NCI-H345 treated with DMSO at 0.1 percent for 48 hours (cell line): ENCODE data around the gene CBR4.
"Not testable (repeated sequence)": the region's sequence is repeated elsewhere in the genome, so short reads cannot be mapped to it uniquely, and the experiment has no call there.

Experiments used
- DNase-seq: peaks from one replicate; lab custom pipeline; 2025; ENCODE audit not compliant: unreplicated experiment; lab: John Stamatoyannopoulos, UW

CBR4 gene

GRCh38 chr4:169010125-169011023 is at the start of gene CBR4:
TSS of gene CBR4 (minus strand) at chr4:169010255. CDS start at chr4:169010089, 166 bp downstream.
- DNase-seq: peak; percentile 92

DNA sequence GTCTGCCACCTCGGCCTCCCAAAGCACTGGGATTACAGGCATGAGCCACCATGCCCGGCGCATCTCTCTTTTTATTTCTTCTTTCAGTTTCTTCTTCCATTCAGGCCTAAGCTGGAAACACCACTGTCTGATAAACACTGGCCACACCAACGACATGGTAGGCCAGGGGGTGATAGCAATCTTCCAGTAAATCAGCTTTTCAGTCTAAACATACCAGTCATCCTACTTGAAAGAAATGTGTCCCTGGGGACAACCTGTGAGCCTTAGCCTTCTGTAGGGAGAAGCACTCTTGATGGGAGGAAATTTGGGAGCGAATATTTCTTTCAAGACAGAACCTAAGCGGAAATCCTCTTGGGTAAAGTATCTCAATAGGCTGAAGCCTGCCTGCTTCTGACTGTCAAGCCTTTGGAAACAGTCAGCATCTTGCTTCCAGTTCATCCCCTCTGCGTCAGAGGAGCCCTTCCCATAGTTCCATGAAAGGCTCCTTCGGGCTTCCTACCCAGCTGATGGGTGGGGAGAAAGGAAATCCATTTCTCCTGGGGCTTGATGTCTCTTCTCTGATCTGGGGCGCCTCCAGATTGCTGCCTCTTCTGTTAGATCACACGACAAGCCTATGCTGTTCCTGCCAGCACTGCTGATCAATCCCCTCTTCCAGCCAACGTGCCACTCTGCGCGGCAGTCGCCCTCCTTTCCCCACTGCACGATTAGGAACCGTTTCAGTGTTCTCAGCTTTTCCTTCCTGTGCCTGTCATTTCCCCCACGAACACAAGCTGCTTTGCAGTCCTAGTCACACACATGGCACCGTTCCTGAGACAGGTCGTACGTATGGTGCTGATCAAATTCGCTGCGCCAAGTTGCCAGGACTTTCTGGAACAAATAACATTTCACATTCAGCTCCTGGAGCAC is 49.5 kb upstream of the CBR4 start:
- no peak for DNase-seq

GRCh38 chr4:169058312-169058711 is 48.3 kb upstream of the CBR4 start:
- DNase-seq: no peak

DNA sequence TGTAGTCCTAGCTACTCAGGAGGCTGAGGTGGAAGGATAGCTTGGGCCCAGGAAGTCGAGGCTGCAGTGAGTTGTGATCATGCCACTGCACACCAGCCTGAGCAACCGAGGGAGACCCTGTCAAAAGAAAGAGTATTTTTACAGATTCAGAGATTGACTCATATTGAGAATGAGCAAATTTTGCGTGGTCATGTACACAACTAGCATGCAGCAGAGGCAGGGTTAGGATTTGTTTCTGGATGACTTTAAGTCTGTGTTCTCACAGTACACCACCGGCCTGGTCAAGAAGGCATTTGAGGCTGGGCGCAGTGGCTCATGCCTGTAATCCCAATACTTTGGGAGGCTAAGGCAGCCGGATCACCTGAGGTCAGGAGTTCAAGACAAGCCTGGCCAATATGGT is 44.8 kb upstream of the CBR4 start:
- no peak for DNase-seq

DNA sequence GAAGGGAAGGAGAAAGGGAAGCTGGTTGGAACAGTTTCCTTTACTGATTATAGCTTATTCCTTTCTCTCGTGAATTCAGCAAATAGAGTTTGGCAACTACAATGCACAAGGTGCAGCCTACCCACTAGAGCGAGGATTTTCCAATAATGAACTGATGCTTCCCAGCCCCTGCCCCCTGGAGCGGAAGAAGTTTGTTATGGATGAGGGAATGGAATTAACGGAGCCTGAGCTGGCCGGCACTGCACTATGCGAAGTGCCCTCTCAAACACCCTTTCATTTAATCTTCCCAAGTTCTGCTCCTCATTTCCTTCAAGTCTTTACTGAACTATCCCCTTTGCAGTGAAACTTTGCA is 42.5 kb upstream of the CBR4 start:
- DNase-seq: no peak

- DNase-seq: no peak
These were observed 41.9 kb upstream of the CBR4 start for GRCh38 chr4:169051761-169052593.

DNA sequence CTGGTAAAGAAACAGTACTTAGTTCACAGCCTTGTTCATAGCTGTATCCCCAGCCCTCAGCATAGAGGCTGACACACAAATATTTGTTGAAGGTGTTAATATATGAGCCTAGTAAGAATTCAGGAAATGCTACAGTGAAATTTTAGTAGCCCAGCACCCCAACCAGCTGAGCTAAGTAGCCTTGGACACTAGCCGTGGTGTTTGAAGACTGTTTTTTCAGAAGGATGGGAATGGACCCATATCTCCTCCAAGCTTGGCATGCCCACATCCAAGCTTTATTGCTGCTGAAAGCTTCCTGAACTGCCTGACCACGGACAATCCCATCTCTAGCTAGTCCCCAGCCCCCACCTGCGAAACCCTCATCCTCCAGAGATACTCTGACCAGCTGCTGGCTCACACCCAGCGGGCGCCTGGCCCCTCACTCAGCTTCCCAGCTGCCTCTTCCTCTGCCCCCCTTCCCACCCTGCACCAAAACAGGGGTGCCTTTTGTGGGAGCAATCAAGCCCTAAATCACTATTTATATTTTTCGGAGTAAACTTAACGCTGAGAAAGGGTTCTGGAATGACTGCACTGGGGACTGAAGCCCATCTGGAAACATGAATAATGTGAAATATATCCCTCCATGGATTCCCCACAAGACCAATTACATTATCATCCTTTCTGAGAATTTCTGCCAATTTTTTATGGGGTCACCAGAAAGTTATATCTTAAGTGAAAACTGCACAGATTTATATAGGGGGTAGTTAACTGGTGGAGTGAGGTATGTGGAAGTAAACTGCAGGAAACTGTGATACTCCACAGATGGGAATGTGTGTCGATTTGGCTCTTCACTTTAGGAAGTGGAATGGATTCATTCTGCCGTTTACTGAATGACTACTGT is 41.1 kb upstream of the CBR4 start:
- no peak for DNase-seq

GRCh38 chr4:169050284-169050683 is 40.2 kb upstream of the CBR4 start:
- DNase-seq: no peak

GRCh38 chr4:169048868-169049414 is 38.9 kb upstream of the CBR4 start:
- DNase-seq: no peak

- no peak for DNase-seq
These were observed 37.9 kb upstream of the CBR4 start for GRCh38 chr4:169047956-169048355.

DNA sequence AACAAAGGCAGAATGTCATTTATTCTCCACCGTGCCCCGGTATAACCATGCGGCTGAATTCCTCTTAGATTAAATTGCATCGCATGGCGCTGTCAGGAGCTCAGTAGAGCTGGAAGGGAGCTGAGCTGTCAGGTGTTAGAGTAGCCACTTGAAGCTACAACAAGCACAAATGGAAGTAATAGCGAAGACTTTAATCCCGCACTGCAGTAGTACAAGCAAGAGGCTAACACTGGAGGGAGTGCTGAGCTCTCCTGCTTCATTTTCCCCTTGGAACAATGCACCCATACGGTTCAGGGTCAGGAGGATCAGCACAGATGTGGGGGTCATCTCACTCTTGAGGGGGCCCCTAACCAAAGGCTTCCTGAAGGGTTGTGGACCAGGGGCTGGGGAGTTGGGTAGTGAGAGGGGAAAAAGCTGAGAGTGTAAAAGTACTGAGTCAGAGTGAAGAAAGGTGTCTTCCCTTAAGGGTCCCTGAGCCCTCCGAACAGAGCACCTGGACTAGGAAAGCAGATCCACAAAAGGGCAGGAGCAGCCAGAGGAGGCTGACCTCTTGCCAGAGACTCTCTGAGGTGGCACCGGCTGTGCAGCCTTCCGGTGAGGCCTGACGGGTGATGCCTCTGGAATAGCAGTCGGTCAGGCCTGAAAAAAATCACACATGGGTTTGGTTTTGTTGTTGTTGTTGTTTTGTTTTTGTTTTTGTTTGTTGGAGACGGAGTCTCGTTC is 36.0 kb upstream of the CBR4 start:
- no peak for DNase-seq

- no peak for DNase-seq
These were observed 34.8 kb upstream of the CBR4 start for GRCh38 chr4:169044714-169045447.

DNA sequence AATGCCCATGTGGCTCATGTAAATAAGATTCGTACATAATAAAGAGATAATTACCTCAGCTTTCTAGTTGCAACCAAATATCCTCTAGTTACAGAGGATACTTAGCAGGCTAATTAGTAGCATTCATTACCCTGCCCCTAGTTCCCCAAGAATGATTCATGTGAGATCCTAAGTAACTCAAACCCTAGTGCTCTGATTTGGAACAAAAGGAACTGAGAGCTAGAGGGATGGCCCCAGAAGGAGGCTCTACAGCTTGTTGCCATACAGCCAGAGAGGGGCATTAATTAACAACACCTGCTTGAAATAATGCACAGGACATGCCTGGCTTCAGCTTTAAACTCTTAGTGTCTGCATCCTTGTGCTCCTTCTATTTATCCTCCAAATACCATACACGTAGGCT is 32.6 kb upstream of the CBR4 start:
- DNase-seq: no peak

GRCh38 chr4:169040559-169041261 is 30.7 kb upstream of the CBR4 start:
- DNase-seq: no peak

DNA sequence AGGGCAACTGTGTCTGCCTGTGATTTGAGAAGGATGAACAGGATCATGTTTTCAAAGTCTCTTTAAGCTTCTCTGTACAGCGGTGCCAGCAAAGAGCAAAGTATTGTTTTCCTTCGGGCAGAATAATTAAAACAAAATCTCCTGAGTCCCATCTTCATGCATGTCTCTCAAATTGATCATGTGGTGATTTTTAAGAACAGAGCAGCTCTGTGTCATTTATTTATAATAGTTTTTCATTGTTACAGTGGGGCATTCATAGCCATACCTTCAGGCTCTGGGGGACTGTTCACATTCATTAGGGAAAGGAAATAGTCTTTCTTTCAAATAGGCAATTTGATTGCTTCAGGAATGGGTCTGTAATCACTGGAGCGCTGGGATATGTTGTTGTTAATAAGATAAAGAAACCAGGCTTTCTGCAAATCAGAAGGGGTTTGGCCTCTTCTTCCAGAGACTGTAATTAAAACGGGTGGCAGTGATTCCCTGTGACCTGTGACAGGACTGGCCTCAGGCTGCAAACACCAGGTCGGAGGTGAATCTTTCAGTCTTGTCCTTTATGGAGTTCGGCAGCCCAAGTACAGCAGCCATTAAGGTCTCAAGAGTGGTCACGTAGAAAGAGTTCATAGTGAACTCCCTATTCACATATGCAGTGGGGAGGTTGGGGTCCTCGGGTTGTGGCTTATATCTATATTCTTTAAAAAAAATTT is 29.3 kb upstream of the CBR4 start:
- DNase-seq: no peak

- no peak for DNase-seq
These were observed 27.5 kb upstream of the CBR4 start for GRCh38 chr4:169037506-169037905.

- not testable (repeated sequence) for DNase-seq
These were observed 26.0 kb upstream of the CBR4 start for GRCh38 chr4:169035871-169036620.
